GM12874 (cell line): ENCODE measurements around the gene CSTPP1.

Experiments used
- TF ChIP-seq, protein P1 (sequence below): IDR thresholded peaks from 2 replicates; pipeline ENCODE4 v1.5.1; 2011; ENCODE audit warnings: low read depth, mild to moderate bottlenecking, control low read depth, low read length, moderate library complexity; ENCODE audit not compliant: insufficient read depth

The CSTPP1 gene

DNA sequence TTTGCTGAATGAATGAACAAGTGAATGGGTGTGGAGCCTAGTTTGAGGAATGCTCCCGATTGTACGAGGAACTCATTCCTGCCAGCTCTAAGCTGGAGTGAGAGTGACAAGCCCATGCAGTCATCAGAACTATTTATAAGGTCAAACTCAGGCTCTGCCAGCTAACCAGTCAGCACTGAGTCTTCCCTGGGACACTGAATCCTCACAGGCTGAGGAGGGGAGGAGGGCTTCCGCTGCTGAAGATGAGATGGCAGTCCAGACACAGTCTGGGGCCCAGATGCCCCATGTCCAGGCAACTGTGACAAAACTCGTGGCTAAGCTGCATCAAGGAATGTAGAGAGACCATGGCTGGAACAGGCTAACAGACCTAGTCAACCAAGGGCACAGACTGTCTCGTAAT, 22.2 kb upstream of the CSTPP1 start:
- TF ChIP-seq, protein P1, sequence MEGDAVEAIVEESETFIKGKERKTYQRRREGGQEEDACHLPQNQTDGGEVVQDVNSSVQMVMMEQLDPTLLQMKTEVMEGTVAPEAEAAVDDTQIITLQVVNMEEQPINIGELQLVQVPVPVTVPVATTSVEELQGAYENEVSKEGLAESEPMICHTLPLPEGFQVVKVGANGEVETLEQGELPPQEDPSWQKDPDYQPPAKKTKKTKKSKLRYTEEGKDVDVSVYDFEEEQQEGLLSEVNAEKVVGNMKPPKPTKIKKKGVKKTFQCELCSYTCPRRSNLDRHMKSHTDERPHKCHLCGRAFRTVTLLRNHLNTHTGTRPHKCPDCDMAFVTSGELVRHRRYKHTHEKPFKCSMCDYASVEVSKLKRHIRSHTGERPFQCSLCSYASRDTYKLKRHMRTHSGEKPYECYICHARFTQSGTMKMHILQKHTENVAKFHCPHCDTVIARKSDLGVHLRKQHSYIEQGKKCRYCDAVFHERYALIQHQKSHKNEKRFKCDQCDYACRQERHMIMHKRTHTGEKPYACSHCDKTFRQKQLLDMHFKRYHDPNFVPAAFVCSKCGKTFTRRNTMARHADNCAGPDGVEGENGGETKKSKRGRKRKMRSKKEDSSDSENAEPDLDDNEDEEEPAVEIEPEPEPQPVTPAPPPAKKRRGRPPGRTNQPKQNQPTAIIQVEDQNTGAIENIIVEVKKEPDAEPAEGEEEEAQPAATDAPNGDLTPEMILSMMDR: no peak

DNA sequence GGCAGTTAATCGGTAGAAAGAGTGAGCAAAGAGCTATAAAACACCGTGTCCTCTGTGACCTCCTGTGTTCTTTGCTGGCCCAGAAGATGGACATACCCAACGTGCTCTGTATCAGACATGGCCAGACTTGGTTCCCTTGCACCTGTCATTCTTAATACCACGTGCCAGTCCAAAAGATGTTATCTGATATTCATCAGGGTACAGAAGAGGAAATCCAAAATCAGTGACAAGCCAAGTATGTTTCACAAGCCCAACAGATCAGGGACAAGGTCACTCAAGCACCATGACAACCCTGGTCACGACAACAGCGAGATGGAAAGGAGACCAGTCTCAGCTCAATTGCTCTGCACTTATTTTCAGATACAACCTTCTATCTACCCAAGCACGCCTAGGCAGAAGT, 21.7 kb upstream of the CSTPP1 start:
- TF ChIP-seq, protein P1: no peak

DNA sequence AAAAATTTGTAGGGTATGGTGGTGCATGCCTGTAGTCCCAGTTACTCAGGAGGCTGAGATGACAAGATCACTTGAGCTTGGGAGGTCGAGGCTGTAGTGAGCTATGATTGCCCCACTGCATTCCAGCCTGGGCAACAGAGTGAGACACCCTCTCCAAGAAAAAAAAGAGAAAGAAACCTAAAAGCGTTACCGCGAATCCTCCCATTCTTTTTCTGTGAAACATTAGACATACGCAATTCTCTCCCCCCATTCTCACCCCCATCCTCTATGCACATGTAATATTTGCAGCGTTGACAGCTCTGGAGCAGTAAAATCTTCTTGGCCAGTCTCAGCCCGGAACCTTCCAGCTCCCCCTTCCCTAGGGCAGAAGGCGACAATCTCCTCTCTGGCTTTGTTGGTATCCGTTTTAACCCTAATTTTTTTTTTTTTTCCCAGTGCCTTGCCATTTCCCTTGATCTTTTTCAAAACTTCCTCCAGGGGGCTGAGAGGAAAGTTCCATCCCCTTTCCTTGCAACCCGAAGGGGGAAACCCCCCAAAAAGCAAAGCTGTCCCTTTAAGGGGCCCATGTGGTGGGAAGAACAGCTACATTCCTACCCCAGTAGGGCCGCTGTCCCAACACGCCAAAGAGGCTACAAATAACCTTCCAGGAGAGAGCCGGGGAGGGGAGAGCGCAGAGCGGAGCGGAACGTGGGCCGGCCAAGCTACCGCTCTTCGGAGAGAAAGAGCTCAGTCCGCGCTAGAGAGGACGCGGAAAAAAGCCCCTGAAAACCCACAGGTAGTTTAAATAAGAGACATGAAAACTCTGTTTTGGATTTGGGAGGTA, 20.1 kb upstream of the CSTPP1 start:
- TF ChIP-seq, protein P1: no peak

DNA sequence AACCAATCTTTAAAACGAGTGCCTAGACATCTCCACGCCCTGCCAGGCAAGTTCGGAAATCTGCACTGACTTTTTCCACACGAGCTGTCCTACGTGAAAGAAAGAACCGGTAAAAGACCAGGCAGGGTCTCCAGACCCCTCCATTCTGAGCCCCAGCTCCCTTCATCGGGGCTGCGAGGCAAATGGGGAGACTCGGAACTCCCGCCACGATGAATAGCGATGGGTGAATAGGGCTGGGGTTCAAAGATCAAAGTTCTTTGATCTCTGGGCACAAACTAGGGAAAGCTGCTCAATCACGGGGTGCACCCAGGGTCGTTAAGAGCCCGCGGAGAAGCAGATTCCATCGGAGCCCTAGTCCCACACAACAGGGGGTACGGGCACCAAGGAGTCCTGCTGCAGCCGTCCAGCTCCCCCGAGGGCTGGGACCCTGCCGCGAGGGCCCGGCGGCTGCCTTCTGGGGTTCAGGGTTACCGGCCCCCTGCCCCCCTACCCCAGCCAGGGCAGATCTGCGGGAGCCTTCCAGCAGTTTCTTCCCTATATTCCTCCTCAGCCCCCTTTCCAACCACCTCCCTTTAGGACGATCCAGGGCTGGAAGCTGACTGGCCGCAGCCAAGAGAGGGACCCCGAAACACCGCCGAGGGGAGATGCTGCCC, 19.3 kb upstream of the CSTPP1 start:
- TF ChIP-seq, protein P1: no peak

DNA sequence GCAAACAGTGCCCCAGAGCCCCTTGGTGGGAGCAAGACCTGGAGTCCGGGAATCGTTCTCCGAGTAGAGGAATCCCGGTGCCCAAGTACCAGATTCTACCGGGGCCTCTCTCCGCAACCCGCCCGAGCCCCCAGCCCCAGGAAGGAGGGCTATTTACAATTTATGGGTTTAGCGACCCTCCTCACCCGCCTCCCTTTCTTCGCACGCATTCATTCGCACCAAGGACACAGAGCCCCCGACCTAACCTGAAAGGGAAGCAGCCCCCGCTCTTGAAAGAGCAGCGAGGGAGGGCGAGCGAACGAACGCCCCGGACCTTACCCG, 18.8 kb upstream of the CSTPP1 start:
- TF ChIP-seq, protein P1: no peak

DNA sequence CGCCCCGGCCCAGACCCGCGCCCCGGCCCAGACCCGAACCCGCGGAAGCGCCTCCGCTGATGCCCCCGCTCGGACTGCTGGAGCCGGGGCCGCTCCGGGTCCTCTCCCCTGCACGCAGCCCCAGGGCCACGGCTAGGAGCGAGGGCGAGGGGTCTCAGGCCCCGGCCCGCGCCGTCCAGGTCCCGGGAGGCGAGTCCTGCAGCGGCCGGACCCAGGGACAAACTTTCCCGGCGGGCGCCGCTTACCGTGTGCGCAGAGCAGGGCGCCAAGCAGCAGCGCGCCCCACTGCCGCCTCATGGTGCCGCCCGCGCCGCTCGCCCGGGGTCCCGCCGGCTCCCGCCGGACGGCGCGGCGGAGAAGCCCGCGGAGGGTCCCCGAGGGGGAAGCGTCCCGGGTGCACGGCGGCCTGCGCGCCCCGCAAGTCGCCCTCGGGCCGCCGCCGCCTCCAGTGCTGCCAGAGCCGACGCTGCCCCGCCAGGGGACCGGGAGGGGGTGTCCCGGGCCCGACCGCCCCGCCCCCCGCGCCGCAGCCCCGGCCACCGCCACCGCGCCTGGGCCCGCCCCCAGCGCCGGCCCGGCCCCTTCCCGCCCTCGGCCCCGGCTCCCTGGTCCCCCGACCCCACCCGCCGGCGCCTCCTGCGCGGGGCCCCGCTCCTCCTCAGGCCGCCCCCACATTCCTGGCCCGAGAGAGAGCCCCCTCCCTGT, 18.3 kb upstream of the CSTPP1 start, which contains the start of gene LRP4:
Gene LRP4, minus strand, starts transcription at position 468 of the 705 bp plus-strand sequence. Its CDS starts 171 bp downstream, at position 297.
- TF ChIP-seq, protein P1: no peak
